Mammary epithelial cell (primary cell): ENCODE measurements around the gene CHST14.

Experiments
- CTCF ChIP-seq, 2 donors: IDR thresholded peaks in 1 of 2; conservative IDR thresholded peaks in 1 of 2; 2 replicates each; pipeline ENCODE4 v1.5.1; 2011 to 2012; ENCODE audit warnings: inconsistent platforms in 2 of 2, low read length in 2 of 2, mild to moderate bottlenecking in 2 of 2, control low read depth in 1 of 2, low read depth in 1 of 2; ENCODE audit not compliant: insufficient read depth in 1 of 2; ENCODE audit errors: extremely low read depth in 1 of 2
- EZH2 ChIP-seq: IDR thresholded peaks from 2 replicates; pipeline ENCODE4 v1.6.1; 2012; ENCODE audit warnings: low read length, inconsistent platforms, borderline replicate concordance

GRCh38 chr15:40487816-40488682, 17.3 kb downstream of the CHST14 start:
- TF ChIP-seq CTCF (conservative IDR thresholded peaks at IDR 0.05 in 1 of 2, IDR thresholded peaks at IDR 0.05 in 1 of 2; ENCODE audit: extremely low read depth in 1 of 2, insufficient read depth in 1 of 2, low read depth in 1 of 2, low read length in 2 of 2), result no peak
- no peak for TF ChIP-seq EZH2
